Neural cell (in vitro differentiated cells): ENCODE data around the gene TMUB1. TPM values are rescaled to one million over a fixed set of nuclear protein-coding genes. Genes with fewer than 3 reads are reported as not detected.

Experiments
- polyA plus RNA-seq: library from polyadenylated mRNA; depleted of rRNA; stranded (reverse); fragments of >200 nt; gene quantifications from 2 replicates; pipeline ENCODE4 v1.2.3, GENCODE V29; 2014

The TMUB1 gene
- polyA plus RNA-seq, 1 donor from 2014 or later: 35.2 TPM

Other genes starting within 250 kb of the TMUB1 start
- gene AOC1, start 231.0 kb downstream of the TMUB1 start, polyA plus RNA-seq: not detected in 2 replicates
- gene KCNH2, start 105.2 kb downstream of the TMUB1 start, polyA plus RNA-seq: 24.4 and 35.5 TPM in 2 replicates
- gene NOS3, start 92.5 kb downstream of the TMUB1 start, polyA plus RNA-seq: not detected in 2 replicates
- 1.2 and 1.4 TPM in 2 replicates for gene ATG9B, start 59.0 kb downstream of the TMUB1 start, polyA plus RNA-seq
- 34.4 and 40.5 TPM in 2 replicates for gene ABCB8, start 55.0 kb downstream of the TMUB1 start, polyA plus RNA-seq
- gene ASIC3, start 35.0 kb downstream of the TMUB1 start, polyA plus RNA-seq: 3.3 and 4.4 TPM in 2 replicates
- 82.2 and 88.3 TPM in 2 replicates for gene CDK5, start 25.6 kb downstream of the TMUB1 start, polyA plus RNA-seq
- gene SLC4A2, start 23.9 kb downstream of the TMUB1 start, polyA plus RNA-seq: 2.4 and 4.8 TPM in 2 replicates
- gene FASTK, start 2.7 kb downstream of the TMUB1 start, polyA plus RNA-seq: 147 and 182 TPM in 2 replicates
- 92.9 and 117 TPM in 2 replicates for gene AGAP3, start 3.0 kb upstream of the TMUB1 start, polyA plus RNA-seq
- not detected in 2 replicates for gene GBX1, start 84.2 kb upstream of the TMUB1 start, polyA plus RNA-seq
- gene ASB10, start 103.8 kb upstream of the TMUB1 start, polyA plus RNA-seq: not detected in 2 replicates
- gene H2BK1, start 127.0 kb upstream of the TMUB1 start, polyA plus RNA-seq: not detected in 2 replicates
- 32.7 and 45.8 TPM in 2 replicates for gene ABCF2, start 143.7 kb upstream of the TMUB1 start, polyA plus RNA-seq
- 22.1 and 22.5 TPM in 2 replicates for gene CHPF2, start 149.0 kb upstream of the TMUB1 start, polyA plus RNA-seq
- 199 and 216 TPM in 2 replicates for gene SMARCD3, start 165.2 kb upstream of the TMUB1 start, polyA plus RNA-seq